Breast epithelium (tissue), 3 donors: ENCODE measurements around the gene CACNA2D2.

ENCODE experiments used
- POLR2A ChIP-seq: fragments of 450-650 bp; IDR thresholded peaks from one replicate; pipeline ENCODE4 v1.6.1; 2016; ENCODE audit warnings: antibody characterized with exemption, mild to moderate bottlenecking, moderate library complexity
- POLR2AphosphoS5 ChIP-seq, 3 donors: sonication (generic); formaldehyde crosslinking; IDR thresholded peaks; one replicate each; pipeline ENCODE4 v1.6.1; 2017; ENCODE audit warnings: antibody characterized with exemption in 3 of 3
- TF ChIP-seq, protein P1 (sequence below), 3 donors: fragments of 450-650 bp; IDR thresholded peaks; one replicate each; pipeline ENCODE4 v1.5.1; 2016 to 2017; ENCODE audit warnings: antibody characterized with exemption in 3 of 3, mild to moderate bottlenecking in 3 of 3, moderate library complexity in 3 of 3

DNA sequence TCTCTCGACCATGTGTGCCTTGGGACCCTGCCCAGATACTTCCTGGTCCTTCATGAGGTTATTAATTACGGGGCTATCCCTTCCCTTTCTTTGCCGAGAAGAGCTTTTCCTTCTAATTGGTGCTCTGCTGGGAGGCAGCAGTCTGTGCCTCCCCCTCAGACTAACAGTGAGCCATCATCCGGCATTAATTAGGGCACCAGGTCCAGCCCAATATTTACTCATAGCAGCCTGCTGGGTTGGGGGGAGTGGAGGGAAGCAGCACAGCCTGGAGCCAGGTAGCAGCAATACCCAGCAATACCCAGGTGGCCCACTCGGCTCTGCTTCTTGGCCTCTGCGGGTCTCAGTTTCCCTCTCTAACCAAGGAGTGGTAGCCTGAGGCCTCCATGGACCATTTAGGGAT is 20.1 kb downstream of the CACNA2D2 start:
- TF ChIP-seq POLR2AphosphoS5 (IDR thresholded peaks at IDR 0.05) (no peak), POLR2A (no peak)
- TF ChIP-seq, protein P1, sequence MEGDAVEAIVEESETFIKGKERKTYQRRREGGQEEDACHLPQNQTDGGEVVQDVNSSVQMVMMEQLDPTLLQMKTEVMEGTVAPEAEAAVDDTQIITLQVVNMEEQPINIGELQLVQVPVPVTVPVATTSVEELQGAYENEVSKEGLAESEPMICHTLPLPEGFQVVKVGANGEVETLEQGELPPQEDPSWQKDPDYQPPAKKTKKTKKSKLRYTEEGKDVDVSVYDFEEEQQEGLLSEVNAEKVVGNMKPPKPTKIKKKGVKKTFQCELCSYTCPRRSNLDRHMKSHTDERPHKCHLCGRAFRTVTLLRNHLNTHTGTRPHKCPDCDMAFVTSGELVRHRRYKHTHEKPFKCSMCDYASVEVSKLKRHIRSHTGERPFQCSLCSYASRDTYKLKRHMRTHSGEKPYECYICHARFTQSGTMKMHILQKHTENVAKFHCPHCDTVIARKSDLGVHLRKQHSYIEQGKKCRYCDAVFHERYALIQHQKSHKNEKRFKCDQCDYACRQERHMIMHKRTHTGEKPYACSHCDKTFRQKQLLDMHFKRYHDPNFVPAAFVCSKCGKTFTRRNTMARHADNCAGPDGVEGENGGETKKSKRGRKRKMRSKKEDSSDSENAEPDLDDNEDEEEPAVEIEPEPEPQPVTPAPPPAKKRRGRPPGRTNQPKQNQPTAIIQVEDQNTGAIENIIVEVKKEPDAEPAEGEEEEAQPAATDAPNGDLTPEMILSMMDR (IDR thresholded peaks at IDR 0.05), result no peak
